A673 (cell line): ENCODE data around the gene SIAH3. TPM values are rescaled to one million over a fixed set of nuclear protein-coding genes. Genes with fewer than 3 reads are reported as not detected.
"Not testable (repeated sequence)": the region's sequence is repeated elsewhere in the genome, so short reads cannot be mapped to it uniquely, and the experiment has no call there.

Experiments
- BruUV-seq: library from RNA; stranded (reverse); fragments of 400-500 nt; replicated peaks from 2 replicates; lab custom pipeline; 2021; lab: Mats Ljungman, UMichigan
- CTCF ChIA-PET: fragments of 300-600 bp; sonication (Branson Sonifier 250); formaldehyde crosslinking; loops from one replicate; lab custom pipeline; 2022; ENCODE audit warnings: antibody characterized with exemption; lab: Charles Lee
- POLR2A ChIA-PET: fragments of 300-600 bp; sonication (Branson Sonifier 250); formaldehyde crosslinking; loops from one replicate; lab custom pipeline; 2022; ENCODE audit warnings: antibody characterized with exemption; ENCODE audit not compliant: low non-redundant PET; lab: Charles Lee
- DNase-seq: peaks from one replicate; pipeline ENCODE4 v3.0.0-alpha.2; 2015; ENCODE audit warnings: low spot score
- H3K27ac ChIP-seq: fragments of 200-600 bp; sonication (generic); 2 replicates; pipeline ENCODE4 v1.5.1; 2016; ENCODE audit warnings: mixed run types, low read depth, mild to moderate bottlenecking, mixed read lengths, antibody characterized with exemption, low read length; ENCODE audit not compliant: poor library complexity, severe bottlenecking
- H3K27me3 ChIP-seq: fragments of 200-600 bp; sonication (generic); replicated peaks from 2 replicates; pipeline ENCODE4 v1.6.1; 2017; ENCODE audit warnings: mixed run types, low read depth, mild to moderate bottlenecking, mixed read lengths, antibody characterized with exemption, low read length; ENCODE audit not compliant: insufficient read depth, poor library complexity
- H3K36me3 ChIP-seq: fragments of 200-600 bp; sonication (generic); 2 replicates; pipeline ENCODE4 v1.6.1; 2016; ENCODE audit warnings: mixed run types, mild to moderate bottlenecking, mixed read lengths, antibody characterized with exemption, low read length; ENCODE audit not compliant: insufficient read depth, poor library complexity, severe bottlenecking
- H3K4me1 ChIP-seq: fragments of 200-600 bp; sonication (generic); 2 replicates; pipeline ENCODE4 v1.6.1; 2017; ENCODE audit warnings: mixed run types, mild to moderate bottlenecking, mixed read lengths, antibody characterized with exemption, low read length; ENCODE audit not compliant: insufficient read depth, poor library complexity, severe bottlenecking
- H3K4me3 ChIP-seq: fragments of 200-600 bp; sonication (generic); 2 replicates; pipeline ENCODE4 v1.5.1; 2016; ENCODE audit warnings: low read depth, mixed run types, mild to moderate bottlenecking, mixed read lengths, low read length; ENCODE audit not compliant: poor library complexity, severe bottlenecking
- H3K9me3 ChIP-seq: fragments of 200-600 bp; sonication (generic); 2 replicates; pipeline ENCODE4 v1.6.1; 2016; ENCODE audit warnings: mixed run types, low read depth, mild to moderate bottlenecking, mixed read lengths, antibody characterized with exemption, low read length; ENCODE audit not compliant: poor library complexity, severe bottlenecking
- EZH2 ChIP-seq: fragments of 200-600 bp; sonication (generic); IDR thresholded peaks from 2 replicates; pipeline ENCODE4 v1.6.1; 2017; ENCODE audit warnings: borderline replicate concordance, low read depth, mild to moderate bottlenecking, mixed read lengths, antibody characterized with exemption, low read length; ENCODE audit not compliant: poor library complexity, severe bottlenecking
- intact Hi-C: fragments of 100-400 bp; cut with micrococcal nuclease; formaldehyde crosslinking; loops from one replicate; pipeline ENCODE4 v1.10.0; 2022; ENCODE audit not compliant: unreplicated experiment
- total RNA-seq: library from RNA; stranded (reverse); gene quantifications from 2 replicates; pipeline ENCODE4 v1.2.3, GENCODE V29; 2021
- TF ChIP-seq, protein P1 (sequence below): fragments of 300-800, 200-600 bp; sonication (generic); conservative IDR thresholded peaks from 2 replicates; pipeline ENCODE4 v1.5.1; 2017; ENCODE audit warnings: low read depth, mild to moderate bottlenecking, antibody characterized with exemption, low read length, moderate library complexity, mixed read lengths

The SIAH3 gene
- total RNA-seq, 1 experiment from 2014 or later: 4.6 TPM

DNA sequence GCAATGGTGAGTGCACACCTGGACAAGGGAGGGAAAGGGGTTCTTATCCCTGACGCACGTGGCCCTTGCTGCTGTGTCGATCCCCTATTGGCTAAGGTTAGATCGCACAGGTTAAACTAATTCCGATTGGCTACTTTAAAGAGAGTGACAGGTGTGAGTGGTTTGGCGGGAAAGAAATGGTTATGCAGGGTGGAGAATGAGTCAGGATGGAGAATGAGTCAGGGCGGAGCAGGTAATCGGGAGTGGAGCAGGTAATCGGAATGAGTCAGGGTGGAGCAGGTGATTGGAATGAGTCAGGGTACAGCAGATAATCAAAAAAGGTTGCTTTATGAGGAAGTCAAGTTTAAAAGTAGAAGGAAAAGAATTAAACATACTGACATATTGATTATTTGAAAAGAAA, 24.4 kb upstream of the SIAH3 start:
- Histone ChIP-seq H3K9me3 (no peaks in the 10 kb centered on the region), H3K4me3 (no peak overlapping the region), H3K36me3 (no peaks in the 10 kb centered on the region), H3K27me3 (no peaks in the 10 kb centered on the region), H3K27ac (no peak overlapping the region), H3K4me1 (no peaks in the 10 kb centered on the region)
- ChIA-PET CTCF (no interaction called here), POLR2A (no interaction called here)
- DNase-seq: no peak
- TF ChIP-seq, protein P1, sequence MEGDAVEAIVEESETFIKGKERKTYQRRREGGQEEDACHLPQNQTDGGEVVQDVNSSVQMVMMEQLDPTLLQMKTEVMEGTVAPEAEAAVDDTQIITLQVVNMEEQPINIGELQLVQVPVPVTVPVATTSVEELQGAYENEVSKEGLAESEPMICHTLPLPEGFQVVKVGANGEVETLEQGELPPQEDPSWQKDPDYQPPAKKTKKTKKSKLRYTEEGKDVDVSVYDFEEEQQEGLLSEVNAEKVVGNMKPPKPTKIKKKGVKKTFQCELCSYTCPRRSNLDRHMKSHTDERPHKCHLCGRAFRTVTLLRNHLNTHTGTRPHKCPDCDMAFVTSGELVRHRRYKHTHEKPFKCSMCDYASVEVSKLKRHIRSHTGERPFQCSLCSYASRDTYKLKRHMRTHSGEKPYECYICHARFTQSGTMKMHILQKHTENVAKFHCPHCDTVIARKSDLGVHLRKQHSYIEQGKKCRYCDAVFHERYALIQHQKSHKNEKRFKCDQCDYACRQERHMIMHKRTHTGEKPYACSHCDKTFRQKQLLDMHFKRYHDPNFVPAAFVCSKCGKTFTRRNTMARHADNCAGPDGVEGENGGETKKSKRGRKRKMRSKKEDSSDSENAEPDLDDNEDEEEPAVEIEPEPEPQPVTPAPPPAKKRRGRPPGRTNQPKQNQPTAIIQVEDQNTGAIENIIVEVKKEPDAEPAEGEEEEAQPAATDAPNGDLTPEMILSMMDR: no peak
- TF ChIP-seq EZH2: no peak
- intact Hi-C loops: no loop called here
- no TSS peak for BruUV-seq

DNA sequence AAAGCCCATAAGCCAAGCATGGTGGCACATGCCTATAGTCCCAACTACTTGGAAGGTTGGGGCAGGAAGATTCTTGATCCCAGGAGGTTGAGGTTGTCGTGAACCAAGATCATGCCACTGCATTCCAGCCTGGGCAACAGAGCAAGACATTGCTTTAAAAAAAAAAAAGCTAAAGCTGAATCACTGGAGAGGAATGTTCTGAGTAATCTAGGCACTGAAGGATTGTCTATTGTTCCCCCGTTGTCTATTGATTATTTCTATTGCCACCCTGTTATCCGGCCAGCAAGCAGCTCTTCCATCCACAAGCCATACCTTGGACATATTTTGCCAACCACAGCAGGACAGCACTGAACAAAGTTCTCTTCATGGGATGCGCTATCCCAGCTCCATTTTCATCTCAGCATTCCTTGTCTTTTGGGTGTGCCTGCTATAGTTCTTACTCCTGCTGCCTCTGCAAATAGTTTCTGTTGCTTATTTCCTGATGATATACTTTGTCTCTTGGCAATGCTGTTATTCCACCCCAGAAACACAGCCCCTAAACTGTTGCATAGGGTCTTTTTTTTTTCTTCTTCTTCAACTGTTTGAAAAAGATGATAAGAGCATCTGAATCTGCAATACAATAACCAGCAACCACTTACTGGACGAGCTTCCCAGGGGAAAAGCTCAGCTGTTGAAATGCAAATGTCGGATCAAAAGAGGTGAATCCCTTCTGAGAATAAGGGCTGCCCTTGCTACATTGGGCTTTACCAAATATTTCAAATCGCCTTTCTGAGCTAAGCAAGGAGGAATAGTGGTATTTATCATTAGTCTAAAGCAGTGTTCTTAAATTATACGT, 22.2 kb upstream of the SIAH3 start:
- H3K27ac ChIP-seq: no peak overlapping the region
- intact Hi-C loops: no loop called here

DNA sequence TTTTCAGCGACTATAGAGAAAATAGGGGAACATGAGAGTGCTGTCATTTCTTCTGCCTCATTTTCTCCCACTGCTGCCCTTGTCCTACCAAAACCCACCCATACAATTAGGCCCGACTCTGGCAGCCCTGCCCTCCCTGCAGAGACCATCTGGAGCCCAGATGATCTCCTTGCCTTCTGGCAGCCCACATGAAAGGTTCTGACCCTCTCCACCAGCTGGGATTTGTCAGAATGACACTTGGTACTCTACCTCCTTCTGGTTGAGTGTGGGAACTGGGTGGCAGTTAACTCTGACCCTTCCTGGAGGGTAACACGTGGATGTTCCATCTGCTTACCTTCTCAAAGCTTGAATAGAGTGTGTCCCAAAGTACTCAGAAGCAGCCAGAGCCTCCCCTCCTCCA, 21.0 kb upstream of the SIAH3 start:
- Histone ChIP-seq H3K4me3 (no peak overlapping the region), H3K9me3 (no peaks in the 10 kb centered on the region), H3K27ac (no peak overlapping the region), H3K36me3 (no peaks in the 10 kb centered on the region), H3K4me1 (no peaks in the 10 kb centered on the region), H3K27me3 (no peaks in the 10 kb centered on the region)
- TF ChIP-seq, protein P1: no peak
- ChIA-PET CTCF (no interaction called here), POLR2A (no interaction called here)
- BruUV-seq: no TSS peak
- intact Hi-C loops: no loop called here
- DNase-seq: no peak

More for the DNA sequence above, 22.2 kb upstream of the SIAH3 start:
- H3K9me3 ChIP-seq: no peaks in the 10 kb centered on the region
- ChIA-PET CTCF (no interaction called here), POLR2A (no interaction called here)
- DNase-seq: no peak
- no peaks in the 10 kb centered on the region for H3K27me3 ChIP-seq
- no peak overlapping the region for H3K4me3 ChIP-seq
- TF ChIP-seq EZH2: no peak
- TF ChIP-seq, protein P1: no peak
- H3K36me3 ChIP-seq: no peaks in the 10 kb centered on the region
- H3K4me1 ChIP-seq: no peaks in the 10 kb centered on the region
- no TSS peak for BruUV-seq

DNA sequence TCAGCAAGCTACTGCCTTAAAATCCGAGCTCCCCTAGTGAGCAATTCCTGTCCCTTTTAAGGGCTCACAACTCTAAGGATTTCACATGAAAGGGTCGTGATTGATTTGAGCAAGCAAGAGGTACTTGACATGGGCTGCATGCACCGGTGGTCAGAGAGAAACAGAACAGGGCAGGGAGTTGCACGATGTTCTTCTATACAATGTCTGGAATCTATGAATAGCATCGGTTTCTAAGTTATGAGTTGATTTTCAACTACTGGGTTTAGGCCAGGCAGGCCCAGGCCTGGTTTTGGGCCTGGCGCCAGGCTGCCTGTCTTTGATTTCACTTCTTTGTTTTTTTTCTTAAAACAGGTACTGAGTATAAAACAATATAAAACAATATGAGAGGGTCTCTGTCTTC, 19.6 kb upstream of the SIAH3 start:
- BruUV-seq, intact Hi-C loops, POLR2A ChIA-PET: not testable (repeated sequence)

More for the DNA sequence above, 19.6 kb upstream of the SIAH3 start:
- H3K27me3 ChIP-seq, H3K4me3 ChIP-seq, DNase-seq, H3K9me3 ChIP-seq, CTCF ChIA-PET, H3K36me3 ChIP-seq, H3K4me1 ChIP-seq, H3K27ac ChIP-seq: not testable (repeated sequence)
